ENCODE measurements around the gene PCGF1.

GRCh38 chr2:74551942-74552913 lies 44.7 kb upstream of the PCGF1 start:
- TF ChIP-seq GABPA (IDR thresholded peaks at IDR 0.05; ENCODE audit: low read depth) (no peak), CTCF (IDR thresholded peaks at IDR 0.05; ENCODE audit: insufficient read depth, low read length) (no peak)
- TF ChIP-seq, protein P1, sequence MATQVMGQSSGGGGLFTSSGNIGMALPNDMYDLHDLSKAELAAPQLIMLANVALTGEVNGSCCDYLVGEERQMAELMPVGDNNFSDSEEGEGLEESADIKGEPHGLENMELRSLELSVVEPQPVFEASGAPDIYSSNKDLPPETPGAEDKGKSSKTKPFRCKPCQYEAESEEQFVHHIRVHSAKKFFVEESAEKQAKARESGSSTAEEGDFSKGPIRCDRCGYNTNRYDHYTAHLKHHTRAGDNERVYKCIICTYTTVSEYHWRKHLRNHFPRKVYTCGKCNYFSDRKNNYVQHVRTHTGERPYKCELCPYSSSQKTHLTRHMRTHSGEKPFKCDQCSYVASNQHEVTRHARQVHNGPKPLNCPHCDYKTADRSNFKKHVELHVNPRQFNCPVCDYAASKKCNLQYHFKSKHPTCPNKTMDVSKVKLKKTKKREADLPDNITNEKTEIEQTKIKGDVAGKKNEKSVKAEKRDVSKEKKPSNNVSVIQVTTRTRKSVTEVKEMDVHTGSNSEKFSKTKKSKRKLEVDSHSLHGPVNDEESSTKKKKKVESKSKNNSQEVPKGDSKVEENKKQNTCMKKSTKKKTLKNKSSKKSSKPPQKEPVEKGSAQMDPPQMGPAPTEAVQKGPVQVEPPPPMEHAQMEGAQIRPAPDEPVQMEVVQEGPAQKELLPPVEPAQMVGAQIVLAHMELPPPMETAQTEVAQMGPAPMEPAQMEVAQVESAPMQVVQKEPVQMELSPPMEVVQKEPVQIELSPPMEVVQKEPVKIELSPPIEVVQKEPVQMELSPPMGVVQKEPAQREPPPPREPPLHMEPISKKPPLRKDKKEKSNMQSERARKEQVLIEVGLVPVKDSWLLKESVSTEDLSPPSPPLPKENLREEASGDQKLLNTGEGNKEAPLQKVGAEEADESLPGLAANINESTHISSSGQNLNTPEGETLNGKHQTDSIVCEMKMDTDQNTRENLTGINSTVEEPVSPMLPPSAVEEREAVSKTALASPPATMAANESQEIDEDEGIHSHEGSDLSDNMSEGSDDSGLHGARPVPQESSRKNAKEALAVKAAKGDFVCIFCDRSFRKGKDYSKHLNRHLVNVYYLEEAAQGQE (IDR thresholded peaks at IDR 0.05; ENCODE audit: insufficient replicate concordance, low read depth) = no peak

All from HL-60 (cell line).